IMR-90 (cell line): ENCODE measurements around the gene BCL2L2. TPM values are rescaled to one million over a fixed set of nuclear protein-coding genes. Genes with fewer than 3 reads are reported as not detected.

Experiments used
- ATAC-seq: fragments of 200-7000 bp; cut with Tn5 transposase; 2 replicates; pipeline ENCODE4 v1.9.1; 2020; ENCODE audit warnings: low read depth, mild to moderate bottlenecking, moderate library complexity
- BruUV-seq: library from RNA; stranded (reverse); fragments of 400-500 nt; replicated peaks from 2 replicates; lab custom pipeline; 2021; lab: Mats Ljungman, UMichigan
- CTCF ChIA-PET: fragments of 300-600 bp; formaldehyde crosslinking; extraction: SDS; loops from one replicate; lab custom pipeline; 2021; ENCODE audit warnings: antibody characterized with exemption; lab: Yijun Ruan, JAX
- POLR2A ChIA-PET: fragments of 300-600 bp; sonication (Branson Sonifier 250); formaldehyde crosslinking; loops from one replicate; lab custom pipeline; 2022; ENCODE audit warnings: antibody characterized with exemption; ENCODE audit not compliant: unreplicated experiment; lab: Charles Lee
- DNase-seq: peaks from one replicate; pipeline ENCODE4 v3.0.0; 2013
- H2AFZ ChIP-seq: replicated peaks from 2 replicates; pipeline ENCODE3; 2013; ENCODE audit warnings: low read length, mild to moderate bottlenecking; ENCODE audit not compliant: poor library complexity
- H2AK5ac ChIP-seq: 2 replicates; pipeline ENCODE4 v1.6.1; 2013; ENCODE audit warnings: low read depth, low read length, inconsistent platforms
- H2AK9ac ChIP-seq: replicated peaks from 2 replicates; pipeline ENCODE3; 2013; ENCODE audit warnings: mild to moderate bottlenecking, low read depth, low read length, moderate library complexity; ENCODE audit not compliant: poor library complexity
- H2BK120ac ChIP-seq: 2 replicates; pipeline ENCODE4 v1.6.1; 2013; ENCODE audit warnings: low read depth, low read length, inconsistent platforms
- H2BK15ac ChIP-seq: 3 replicates; pipeline ENCODE4 v1.6.1; 2013; ENCODE audit warnings: low read depth, low read length, inconsistent platforms
- H2BK20ac ChIP-seq: 2 replicates; pipeline ENCODE4 v1.6.1; 2013; ENCODE audit warnings: low read depth, mild to moderate bottlenecking, inconsistent platforms, low read length, moderate library complexity
- H2BK5ac ChIP-seq: 2 replicates; pipeline ENCODE4 v1.6.1; 2013; ENCODE audit warnings: mild to moderate bottlenecking, low read depth, low read length, inconsistent platforms; ENCODE audit not compliant: poor library complexity, severe bottlenecking
- H3K14ac ChIP-seq: replicated peaks from 2 replicates; pipeline ENCODE4 v1.6.1; 2013; ENCODE audit warnings: low read depth, low read length, inconsistent platforms
- H3K18ac ChIP-seq: 2 replicates; pipeline ENCODE4 v1.6.1; 2013; ENCODE audit warnings: low read depth, low read length, control low read depth
- H3K23ac ChIP-seq: 2 replicates; pipeline ENCODE4 v1.6.1; 2013; ENCODE audit warnings: low read depth, low read length, inconsistent platforms
- H3K27ac ChIP-seq: 2 replicates; pipeline ENCODE4 v1.5.1; 2013; ENCODE audit warnings: mild to moderate bottlenecking, control low read depth, low read length; ENCODE audit not compliant: insufficient read depth
- H3K27me3 ChIP-seq: 2 replicates; pipeline ENCODE4 v1.6.1; 2013; ENCODE audit warnings: low read length; ENCODE audit not compliant: control insufficient read depth, insufficient read depth
- H3K36me3 ChIP-seq: 2 replicates; pipeline ENCODE4 v1.6.1; 2013; ENCODE audit warnings: low read length, mixed read lengths; ENCODE audit not compliant: control insufficient read depth, insufficient read depth
- H3K4ac ChIP-seq: 2 replicates; pipeline ENCODE4 v1.6.1; 2013; ENCODE audit warnings: low read depth, low read length, inconsistent platforms
- H3K4me1 ChIP-seq: 2 replicates; pipeline ENCODE4 v1.6.1; 2013; ENCODE audit warnings: low read length, mixed read lengths; ENCODE audit not compliant: control insufficient read depth, insufficient read depth
- H3K4me2 ChIP-seq: 2 replicates; pipeline ENCODE4 v1.6.1; 2013; ENCODE audit warnings: low read depth, mild to moderate bottlenecking, control low read depth, low read length, moderate library complexity
- H3K4me3 ChIP-seq: 2 replicates; pipeline ENCODE4 v1.5.1; 2013; ENCODE audit warnings: low read depth, mild to moderate bottlenecking, control low read depth, low read length, moderate library complexity; ENCODE audit not compliant: insufficient read depth
- H3K56ac ChIP-seq: 2 replicates; pipeline ENCODE4 v1.6.1; 2013; ENCODE audit warnings: low read length, inconsistent platforms; ENCODE audit not compliant: insufficient read depth; ENCODE audit errors: extremely low read depth
- H3K79me1 ChIP-seq, 2 experiments: 2 replicates each; pipeline ENCODE4 v1.6.1; 2013; ENCODE audit warnings: low read length in 2 of 2, inconsistent platforms in 1 of 2, low read depth in 1 of 2
- H3K9ac ChIP-seq: 2 replicates; pipeline ENCODE4 v1.6.1; 2013; ENCODE audit warnings: low read depth, low read length, control low read depth
- H3K9me1 ChIP-seq: 2 replicates; pipeline ENCODE4 v1.6.1; 2013; ENCODE audit warnings: low read length, inconsistent platforms; ENCODE audit not compliant: insufficient read depth
- H3K9me3 ChIP-seq: 2 replicates; pipeline ENCODE4 v1.6.1; 2013; ENCODE audit warnings: low read length; ENCODE audit not compliant: control insufficient read depth, insufficient read depth
- H4K20me1 ChIP-seq: 2 replicates; pipeline ENCODE4 v1.6.1; 2013; ENCODE audit warnings: low read length, inconsistent platforms; ENCODE audit not compliant: insufficient read depth
- H4K5ac ChIP-seq: 2 replicates; pipeline ENCODE4 v1.6.1; 2013; ENCODE audit warnings: mild to moderate bottlenecking, low read depth, low read length, control low read depth
- H4K8ac ChIP-seq, 2 experiments: 2 replicates each; pipeline ENCODE4 v1.6.1; 2013; ENCODE audit warnings: low read depth in 2 of 2, low read length in 2 of 2, control low read depth in 1 of 2, inconsistent platforms in 1 of 2
- H4K91ac ChIP-seq: 2 replicates; pipeline ENCODE4 v1.6.1; 2013; ENCODE audit warnings: low read depth, low read length, inconsistent platforms; ENCODE audit not compliant: insufficient read depth
- BHLHE40 ChIP-seq: fragments of 150-350 bp; IDR thresholded peaks from 2 replicates; pipeline ENCODE4 v1.6.1; 2016; ENCODE audit warnings: mild to moderate bottlenecking, low read depth, low read length
- CEBPB ChIP-seq: IDR thresholded peaks from 2 replicates; pipeline ENCODE4 v1.6.1; 2012; ENCODE audit warnings: low read depth, low read length, improper control_type of control experiment
- CHD1 ChIP-seq: IDR thresholded peaks from 2 replicates; pipeline ENCODE4 v1.6.1; 2012; ENCODE audit warnings: low read depth, low read length, improper control_type of control experiment
- MAFK ChIP-seq: IDR thresholded peaks from 2 replicates; pipeline ENCODE4 v1.6.1; 2012; ENCODE audit warnings: low read depth, low read length, improper control_type of control experiment
- MAZ ChIP-seq: IDR thresholded peaks from 2 replicates; pipeline ENCODE4 v1.6.1; 2012; ENCODE audit warnings: low read depth, mild to moderate bottlenecking, low read length, improper control_type of control experiment, moderate library complexity, borderline replicate concordance
- POLR2A ChIP-seq: IDR thresholded peaks from 2 replicates; pipeline ENCODE4 v1.6.1; 2012; ENCODE audit warnings: mild to moderate bottlenecking, low read depth, low read length
- RAD21 ChIP-seq: IDR thresholded peaks from 2 replicates; pipeline ENCODE4 v1.6.1; 2012; ENCODE audit warnings: low read length, improper control_type of control experiment
- RCOR1 ChIP-seq: IDR thresholded peaks from 2 replicates; pipeline ENCODE4 v1.6.1; 2012; ENCODE audit warnings: mild to moderate bottlenecking, low read length, improper control_type of control experiment; ENCODE audit not compliant: insufficient replicate concordance
- SMC3 ChIP-seq: fragments of 150-350 bp; IDR thresholded peaks from 2 replicates; pipeline ENCODE4 v1.6.1; 2016; ENCODE audit warnings: low read depth, mild to moderate bottlenecking, antibody characterized with exemption, low read length, moderate library complexity
- WGBS, 2 experiments: methylation state at CpG; one replicate each; pipeline versions ENCODE4 v1.1.5 to v1.1.7; 2013; ENCODE audit warnings: missing lambda C conversion rate in 2 of 2; ENCODE audit not compliant: insufficient read length in 1 of 2; ENCODE audit errors: extremely low coverage in 2 of 2; 5-methylcytosine and 5-hydroxymethylcytosine counted together
- dilution Hi-C: fragments of 300-500 bp; cut with HindIII; formaldehyde crosslinking; loops from one replicate; pipeline ENCODE4 v1.14.3; 2018; ENCODE audit warnings: low sequenced_read_pairs; ENCODE audit not compliant: unreplicated experiment
- in situ Hi-C: fragments of 300-500 bp; cut with MboI; formaldehyde crosslinking; loops from 3 replicates; pipeline ENCODE4 v1.14.3; 2019; ENCODE audit warnings: low sequenced_read_pairs, inconsistent platforms, mixed read lengths
- intact Hi-C: fragments of 100-400 bp; cut with micrococcal nuclease; formaldehyde crosslinking; loops from 2 replicates; pipeline ENCODE4 v1.10.0; 2022
- polyA plus RNA-seq, 3 experiments: library from polyadenylated mRNA; depleted of rRNA; stranded (reverse); fragments of >200 nt; gene quantifications; 2 replicates each; pipeline ENCODE4 v1.2.3, GENCODE V29; 2012; ENCODE audit warnings: low replicate concordance in 1 of 3
- total RNA-seq: library from RNA; depleted of rRNA; stranded (reverse); fragments of >200 nt; gene quantifications from 2 replicates; pipeline ENCODE4 v1.2.3, GENCODE V29; 2012

BCL2L2 gene
- total and polyA plus RNA-seq, 2 of the 4 experiments (the other 2 are of a cell fraction) = 14.5 to 40.9 TPM

- H2BK15ac ChIP-seq = no peak overlapping the region
- H3K9me1 ChIP-seq = peaks cover 6% of the 10 kb centered on the region; the same call in 1 of the 2 replicates
- no peak overlapping the region for H4K91ac ChIP-seq
- peaks cover 31% of the 10 kb centered on the region for H3K36me3 ChIP-seq
- H2AK5ac ChIP-seq = no peak overlapping the region
- no peak overlapping the region for H3K4me2 ChIP-seq
- no peak overlapping the region for H3K23ac ChIP-seq
- no peak overlapping the region for H2BK5ac ChIP-seq
- H2BK120ac ChIP-seq = no peak overlapping the region
- ChIA-PET CTCF (no interaction called here), POLR2A (no interaction called here)
- ATAC-seq (no peak), DNase-seq (no peak)
- dilution Hi-C loops (no loop called here), intact Hi-C loops (no loop called here), in situ Hi-C loops (no loop called here)
- no peak overlapping the region for H2BK20ac ChIP-seq
- no peaks in the 10 kb centered on the region for H3K9me3 ChIP-seq
- H3K79me1 ChIP-seq = peaks cover 0 to 7% of the 10 kb centered on the region in 2 experiments; a peak in 3 of 4 replicates
- no peak overlapping the region for H3K56ac ChIP-seq
- no peaks in the 10 kb centered on the region; the same call in 1 of the 2 replicates for H4K20me1 ChIP-seq
- no peak overlapping the region for H3K14ac ChIP-seq
- H3K27ac ChIP-seq = no peak overlapping the region
- no peak overlapping the region for H2AK9ac ChIP-seq
- BruUV-seq = no TSS peak
- no peak overlapping the region for H2AFZ ChIP-seq
- H3K4me1 ChIP-seq = peaks cover 3% of the 10 kb centered on the region; the same call in 1 of the 2 replicates
- no peak overlapping the region for H3K9ac ChIP-seq
- H3K18ac ChIP-seq = no peak overlapping the region
- H3K4ac ChIP-seq = no peak overlapping the region
- H4K8ac ChIP-seq = no peak overlapping the region
- TF ChIP-seq MAZ (no peak), CHD1 (no peak), MAFK (no peak), POLR2A (no peak), RAD21 (no peak), SMC3 (no peak), RCOR1 (no peak), CEBPB (no peak), BHLHE40 (no peak)
- no CpG with 5 or more reads among the region's 6 CpGs for WGBS, 2 experiments
- no peak overlapping the region for H3K4me3 ChIP-seq
- H4K5ac ChIP-seq = no peak overlapping the region
- no peaks in the 10 kb centered on the region for H3K27me3 ChIP-seq
These were observed 48.4 kb downstream of the BCL2L2 start for GRCh38 chr14:23354990-23355389.
